ENCODE measurements around the gene PIK3R6. TPM values are rescaled to one million over a fixed set of nuclear protein-coding genes. Genes with fewer than 3 reads are reported as not detected.

The PIK3R6 gene
- total RNA-seq, 1 experiment from 2014 or later, result not detected

- no peak overlapping the region for H3K4me3 ChIP-seq
- no peaks in the 10 kb centered on the region for H3K27me3 ChIP-seq (replicated peaks)
- no peaks in the 10 kb centered on the region for H3K9me3 ChIP-seq (replicated peaks)
- no peak overlapping the region for H3K27ac ChIP-seq
- H3K4me1 ChIP-seq (replicated peaks), result no peaks in the 10 kb centered on the region
- H3K36me3 ChIP-seq, result no peaks in the 10 kb centered on the region
- no peak for DNase-seq (ENCODE audit: low read depth in 1 of 2, low spot score in 2 of 2)
These were observed 6.6 kb upstream of the PIK3R6 start for GRCh38 chr17:8873801-8874715.

- DNase-seq (ENCODE audit: low read depth in 1 of 2, low spot score in 2 of 2), result no peak
- Histone ChIP-seq H3K27ac (no peak overlapping the region), H3K9me3 (replicated peaks) (no peaks in the 10 kb centered on the region), H3K4me3 (no peak overlapping the region), H3K4me1 (replicated peaks) (no peaks in the 10 kb centered on the region), H3K27me3 (replicated peaks) (no peaks in the 10 kb centered on the region), H3K36me3 (no peaks in the 10 kb centered on the region)
These were observed 5.4 kb upstream of the PIK3R6 start for GRCh38 chr17:8872705-8873435.

DNA sequence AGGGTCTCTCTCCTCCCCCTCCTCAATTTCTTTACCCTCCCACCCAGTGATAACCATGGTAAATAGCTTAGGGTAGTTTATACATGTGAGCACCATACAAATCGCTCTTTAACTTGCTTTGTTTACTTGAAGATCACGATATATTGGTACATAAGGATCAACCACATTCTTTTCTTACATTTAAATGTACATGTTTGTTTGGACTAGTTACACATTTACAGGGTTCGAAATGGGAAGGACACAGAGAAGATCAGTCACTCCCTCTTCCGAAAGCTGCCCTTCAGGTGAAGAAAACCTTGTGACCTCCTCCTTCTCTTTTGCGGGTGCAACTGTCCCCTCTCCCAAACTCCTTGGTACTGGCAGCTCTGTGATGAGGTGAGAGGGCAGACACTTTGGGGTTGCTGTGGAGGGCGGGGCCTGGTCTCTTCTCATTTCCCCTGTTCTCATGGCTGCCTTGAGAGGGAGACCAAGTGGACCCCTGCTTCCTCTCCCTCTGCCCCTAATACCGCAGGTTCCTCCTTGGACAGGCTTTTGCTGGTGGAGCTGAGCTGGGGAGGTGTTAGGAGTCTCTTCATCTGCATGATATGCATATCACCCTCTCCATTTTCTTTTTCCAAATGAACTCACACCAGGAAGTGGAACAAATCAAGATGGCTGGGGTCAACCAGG lies 4.7 kb upstream of the PIK3R6 start:
- no peak for DNase-seq (ENCODE audit: low read depth in 1 of 2, low spot score in 2 of 2)
- Histone ChIP-seq H3K4me3 (no peak overlapping the region), H3K27ac (no peak overlapping the region), H3K36me3 (no peaks in the 10 kb centered on the region), H3K27me3 (replicated peaks) (no peaks in the 10 kb centered on the region), H3K9me3 (replicated peaks) (no peaks in the 10 kb centered on the region), H3K4me1 (replicated peaks) (no peaks in the 10 kb centered on the region)

DNA sequence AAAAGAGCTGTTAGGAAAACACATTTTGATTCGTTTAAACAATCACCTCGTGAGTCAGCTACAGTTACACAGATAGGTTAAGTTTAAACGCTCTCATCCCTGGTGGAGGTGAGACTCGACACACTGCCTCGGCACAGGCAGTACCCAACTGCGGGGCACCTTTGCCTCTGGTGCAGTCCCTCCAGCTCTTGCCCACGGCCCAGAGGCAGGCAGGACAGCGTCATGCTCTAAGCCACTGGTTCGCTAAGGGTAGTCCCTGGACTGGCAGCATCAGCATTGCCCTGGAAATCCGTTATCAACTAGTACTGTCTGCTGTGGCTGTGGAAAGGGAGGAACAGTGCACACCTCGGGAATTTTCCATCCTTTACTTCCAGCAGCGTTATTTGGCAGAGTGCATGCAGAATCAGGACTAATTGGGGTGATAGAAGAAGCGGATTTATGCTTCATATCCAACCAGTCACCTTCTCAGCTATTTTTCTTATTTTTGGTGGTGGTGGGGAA lies 3.7 kb upstream of the PIK3R6 start:
- Histone ChIP-seq H3K27me3 (replicated peaks) (no peaks in the 10 kb centered on the region), H3K4me3 (no peak overlapping the region), H3K36me3 (no peaks in the 10 kb centered on the region), H3K9me3 (replicated peaks) (no peaks in the 10 kb centered on the region), H3K4me1 (replicated peaks) (no peaks in the 10 kb centered on the region), H3K27ac (no peak overlapping the region)
- no peak for DNase-seq (ENCODE audit: low read depth in 1 of 2, low spot score in 2 of 2)

GRCh38 chr17:8870406-8871040 lies 3.0 kb upstream of the PIK3R6 start:
- Histone ChIP-seq H3K36me3 (no peaks in the 10 kb centered on the region), H3K27me3 (replicated peaks) (no peaks in the 10 kb centered on the region), H3K4me1 (replicated peaks) (no peaks in the 10 kb centered on the region), H3K27ac (no peak overlapping the region), H3K9me3 (replicated peaks) (no peaks in the 10 kb centered on the region), H3K4me3 (no peak overlapping the region)
- DNase-seq (ENCODE audit: low read depth in 1 of 2, low spot score in 2 of 2), result no peak

- Histone ChIP-seq H3K27me3 (replicated peaks) (no peaks in the 10 kb centered on the region), H3K27ac (no peak overlapping the region), H3K4me3 (no peak overlapping the region), H3K9me3 (replicated peaks) (no peaks in the 10 kb centered on the region), H3K4me1 (replicated peaks) (no peaks in the 10 kb centered on the region), H3K36me3 (no peaks in the 10 kb centered on the region)
- DNase-seq (ENCODE audit: low read depth in 1 of 2, low spot score in 2 of 2), result no peak
These were observed 1.8 kb upstream of the PIK3R6 start for GRCh38 chr17:8869114-8869815.

- Histone ChIP-seq H3K4me1 (replicated peaks) (no peaks in the 10 kb centered on the region), H3K27me3 (replicated peaks) (no peaks in the 10 kb centered on the region), H3K9me3 (replicated peaks) (no peaks in the 10 kb centered on the region), H3K36me3 (no peaks in the 10 kb centered on the region), H3K4me3 (no peak overlapping the region), H3K27ac (no peak overlapping the region)
- no peak for DNase-seq (ENCODE audit: low read depth in 1 of 2, low spot score in 2 of 2)
These were observed 1.1 kb upstream of the PIK3R6 start for GRCh38 chr17:8868529-8868951.

DNA sequence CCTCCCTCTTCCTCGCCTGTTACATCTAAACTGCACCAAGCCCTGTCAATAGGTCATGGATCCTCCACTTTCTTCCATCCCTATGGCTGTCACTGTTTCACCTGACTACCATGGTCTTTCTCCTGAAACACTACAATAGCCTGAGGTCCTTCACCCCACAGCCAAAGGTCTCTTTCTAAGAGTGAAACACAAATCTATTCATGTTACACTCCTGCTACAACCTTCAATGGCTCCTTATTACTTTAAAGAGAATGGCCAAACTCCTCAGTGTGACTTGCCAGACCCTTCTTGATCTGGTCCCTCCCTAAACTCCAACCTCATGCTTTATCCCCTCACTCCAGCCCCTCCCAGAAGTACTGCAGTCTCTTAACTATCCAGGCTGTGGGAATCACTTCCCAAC lies 618 bp upstream of the PIK3R6 start:
- H3K27ac ChIP-seq, result no peak overlapping the region
- H3K36me3 ChIP-seq, result no peaks in the 10 kb centered on the region
- H3K4me1 ChIP-seq (replicated peaks), result no peaks in the 10 kb centered on the region
- H3K9me3 ChIP-seq (replicated peaks), result no peaks in the 10 kb centered on the region
- no peak for DNase-seq (ENCODE audit: low read depth in 1 of 2, low spot score in 2 of 2)
- H3K27me3 ChIP-seq (replicated peaks), result no peaks in the 10 kb centered on the region
- H3K4me3 ChIP-seq, result no peak overlapping the region

- Histone ChIP-seq H3K27me3 (replicated peaks) (no peaks in the 10 kb centered on the region), H3K9me3 (replicated peaks) (no peaks in the 10 kb centered on the region), H3K27ac (no peak overlapping the region), H3K4me3 (no peak overlapping the region), H3K4me1 (replicated peaks) (no peaks in the 10 kb centered on the region), H3K36me3 (no peaks in the 10 kb centered on the region)
- no peak for DNase-seq (ENCODE audit: low read depth in 1 of 2, low spot score in 2 of 2)
These were observed 1.7 kb downstream of the PIK3R6 start for GRCh38 chr17:8865811-8866210.

DNA sequence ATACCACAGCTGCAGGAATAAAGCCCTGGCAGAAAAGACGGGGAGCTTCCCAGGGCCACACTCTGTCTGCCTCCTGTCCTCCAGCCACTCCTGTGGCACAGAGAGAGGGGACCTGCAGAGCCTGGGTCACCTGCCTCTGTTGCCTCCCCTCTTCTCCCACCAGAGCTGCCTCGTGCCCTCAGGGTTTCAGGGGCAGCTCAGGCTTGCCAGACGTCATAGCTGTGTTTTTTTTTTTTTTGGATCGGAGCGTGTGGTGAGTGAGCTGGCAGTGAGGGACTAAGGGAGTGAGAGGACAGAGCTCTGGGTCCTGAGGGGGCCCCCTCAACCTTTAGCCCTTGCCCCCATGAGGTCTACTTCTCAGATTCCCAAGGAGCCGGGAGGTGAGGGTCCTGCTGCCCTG lies 2.1 kb downstream of the PIK3R6 start:
- no peaks in the 10 kb centered on the region for H3K4me1 ChIP-seq (replicated peaks)
- no peak overlapping the region for H3K4me3 ChIP-seq
- H3K27me3 ChIP-seq (replicated peaks), result no peaks in the 10 kb centered on the region
- DNase-seq (ENCODE audit: low read depth in 1 of 2, low spot score in 2 of 2), result no peak
- no peak overlapping the region for H3K27ac ChIP-seq
- H3K36me3 ChIP-seq, result no peaks in the 10 kb centered on the region
- H3K9me3 ChIP-seq (replicated peaks), result no peaks in the 10 kb centered on the region

GRCh38 chr17:8862213-8863056 lies 5.0 kb downstream of the PIK3R6 start:
- no peaks in the 10 kb centered on the region for H3K36me3 ChIP-seq
- no peak overlapping the region for H3K27ac ChIP-seq
- no peak for DNase-seq (ENCODE audit: low read depth in 1 of 2, low spot score in 2 of 2)
- H3K9me3 ChIP-seq (replicated peaks), result no peaks in the 10 kb centered on the region
- no peaks in the 10 kb centered on the region for H3K27me3 ChIP-seq (replicated peaks)
- H3K4me1 ChIP-seq (replicated peaks), result peaks cover 23% of the 10 kb centered on the region
- no peak overlapping the region for H3K4me3 ChIP-seq

- no peaks in the 10 kb centered on the region for H3K27me3 ChIP-seq (replicated peaks)
- DNase-seq (ENCODE audit: low read depth in 1 of 2, low spot score in 2 of 2), result no peak
These were observed 5.8 kb downstream of the PIK3R6 start for GRCh38 chr17:8861495-8862181.

More at GRCh38 chr17:8861495-8862181, 5.8 kb downstream of the PIK3R6 start:
- Histone ChIP-seq H3K27ac (no peak overlapping the region), H3K4me3 (no peak overlapping the region), H3K4me1 (replicated peaks) (peaks cover 29% of the 10 kb centered on the region), H3K36me3 (no peaks in the 10 kb centered on the region), H3K9me3 (replicated peaks) (no peaks in the 10 kb centered on the region)
